HG02610 (cell line): ENCODE data around the gene EBF4.
"Not testable (repeated sequence)": the region's sequence is repeated elsewhere in the genome, so short reads cannot be mapped to it uniquely, and the experiment has no call there.

Source experiments
- ATAC-seq: cut with Tn5 transposase; IDR thresholded peaks from one replicate; pipeline ENCODE4 v1.9.1; 2021; ENCODE audit warnings: mild to moderate bottlenecking, moderate library complexity; ENCODE audit not compliant: unreplicated experiment

Gene EBF4

DNA sequence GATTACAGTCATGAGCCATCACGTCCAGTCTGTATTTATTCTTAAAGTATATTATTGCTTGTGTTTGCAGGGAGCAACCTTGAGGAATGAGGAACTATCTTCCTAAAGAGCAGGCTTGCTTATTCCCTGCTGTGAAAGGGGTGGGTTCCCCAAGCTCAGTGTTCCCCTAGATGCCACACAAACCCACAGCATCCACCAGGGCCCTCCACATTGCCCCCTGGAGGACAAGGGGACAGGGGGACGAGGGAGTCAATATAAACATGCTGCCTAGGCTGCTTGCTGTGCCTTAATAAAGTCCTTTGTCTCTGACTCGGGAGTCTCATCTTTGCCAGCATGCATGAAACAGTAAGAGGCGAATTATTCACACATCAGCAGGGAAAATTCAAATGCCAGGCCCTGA lies 20.6 kb upstream of the EBF4 start:
- ATAC-seq = no peak

DNA sequence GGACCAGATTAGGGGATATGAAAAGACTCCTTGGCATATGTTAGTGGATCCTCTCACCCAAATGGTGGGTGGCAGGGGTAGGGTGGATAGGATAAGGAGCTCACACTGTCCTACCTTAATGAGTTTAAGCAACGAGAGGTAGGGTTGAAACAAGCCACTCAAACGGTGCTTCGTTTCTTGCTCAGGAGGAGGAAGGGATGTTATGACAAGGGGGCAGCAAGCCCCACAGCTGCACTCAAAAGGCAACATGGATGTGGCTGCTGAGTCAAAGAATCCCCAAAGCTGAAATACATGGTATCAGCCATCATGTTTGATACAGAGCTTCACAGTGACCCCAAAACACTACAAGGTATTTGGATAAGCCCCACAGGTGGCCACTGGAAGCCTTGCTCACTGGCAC lies 20.1 kb upstream of the EBF4 start:
- no peak for ATAC-seq

DNA sequence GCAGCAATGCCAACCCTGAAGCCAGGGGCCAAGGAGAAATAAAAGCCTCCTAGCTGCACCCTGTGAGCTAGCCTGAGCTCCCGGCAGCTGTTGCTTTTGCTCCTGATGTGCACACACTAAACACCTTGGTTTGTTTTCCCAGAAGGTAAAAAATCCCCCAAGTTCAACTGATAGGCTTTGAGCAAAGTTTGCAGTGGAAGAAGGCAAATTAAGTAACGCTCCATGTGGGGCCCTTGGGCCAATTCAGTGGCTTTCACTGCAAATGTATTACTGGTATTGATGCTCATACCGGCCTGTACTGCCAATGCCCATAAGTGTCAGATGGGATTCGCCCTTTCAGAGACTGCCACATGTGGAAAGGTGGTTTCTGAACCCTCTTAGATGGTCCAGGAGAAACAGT lies 19.1 kb upstream of the EBF4 start:
- ATAC-seq = no peak

- no peak for ATAC-seq
Measured at GRCh38 chr20:2680046-2680445, 12.5 kb upstream of the EBF4 start.

DNA sequence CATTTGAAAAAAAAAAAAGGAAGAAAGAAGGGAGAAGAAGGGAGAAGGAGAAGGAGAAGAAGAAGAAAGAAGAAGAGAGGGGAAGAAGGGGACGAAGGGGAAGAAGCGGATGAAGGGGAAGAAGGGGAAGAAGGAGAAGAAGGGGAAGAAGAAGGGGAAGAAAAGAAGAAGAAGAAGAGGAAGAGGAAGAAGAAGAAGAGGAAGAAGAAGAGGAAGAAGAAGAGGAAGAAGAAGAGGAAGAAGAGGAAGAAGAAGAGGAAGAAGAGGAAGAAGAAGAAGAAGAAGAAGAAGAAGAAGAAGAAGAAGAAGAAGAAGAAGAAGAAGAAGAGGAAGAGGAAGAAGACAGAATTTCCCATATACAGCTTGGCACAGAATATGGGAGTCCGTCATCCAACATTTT lies 10.5 kb upstream of the EBF4 start:
- ATAC-seq = not testable (repeated sequence)

GRCh38 chr20:2684817-2685216 lies 7.8 kb upstream of the EBF4 start:
- ATAC-seq = not testable (repeated sequence)

- ATAC-seq = no peak
Measured at GRCh38 chr20:2687514-2687913, 5.1 kb upstream of the EBF4 start.

DNA sequence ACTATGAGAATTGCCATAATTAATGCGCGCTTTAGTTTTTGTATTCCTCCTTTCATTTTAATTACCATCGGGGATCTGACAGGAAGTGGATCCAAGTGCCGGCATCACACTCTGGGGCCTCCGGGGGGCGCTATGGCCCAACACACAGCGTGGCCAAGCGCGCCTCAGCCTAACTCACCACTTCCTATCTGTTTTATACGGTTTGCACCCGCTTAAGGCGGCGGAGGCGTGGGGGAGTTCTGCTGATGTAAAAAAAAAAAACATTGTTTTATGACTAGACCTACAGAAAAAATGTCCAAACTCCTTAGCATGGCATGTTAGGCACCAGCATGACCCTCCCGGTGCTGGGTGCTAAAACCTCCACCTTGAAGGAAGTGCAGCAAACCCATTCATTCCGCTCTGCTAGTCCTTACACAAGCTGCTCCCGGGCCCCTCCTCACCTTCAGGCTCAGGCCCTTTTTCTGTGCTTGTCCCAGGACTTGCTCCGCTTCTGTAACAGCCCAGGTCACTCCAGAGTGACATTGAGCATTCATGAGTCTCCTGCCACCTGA lies 4.5 kb upstream of the EBF4 start:
- ATAC-seq = no peak

- ATAC-seq = no peak
Measured at GRCh38 chr20:2690213-2690612, 2.4 kb upstream of the EBF4 start.

GRCh38 chr20:2690718-2691117 lies 1.9 kb upstream of the EBF4 start:
- no peak for ATAC-seq

DNA sequence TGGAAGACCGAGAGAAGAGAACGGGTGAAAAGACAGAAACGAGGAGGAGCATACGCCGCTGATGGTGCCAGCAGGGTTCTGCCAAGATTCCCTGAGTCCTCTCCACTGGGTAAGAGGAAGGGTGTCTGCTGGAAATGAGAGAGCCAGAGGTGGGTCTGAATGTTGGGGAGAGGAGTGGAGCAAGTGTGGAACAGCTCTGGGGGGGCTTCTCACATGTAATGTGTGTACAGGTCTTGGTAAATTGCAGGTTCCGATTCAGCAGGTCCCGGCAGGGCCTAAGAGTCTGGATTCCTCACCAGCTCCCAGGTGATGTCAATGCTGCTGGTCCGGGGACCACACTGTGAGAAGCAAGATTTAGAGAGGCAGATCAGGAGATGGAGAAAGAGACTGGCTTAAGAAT lies 1.5 kb upstream of the EBF4 start:
- no peak for ATAC-seq

DNA sequence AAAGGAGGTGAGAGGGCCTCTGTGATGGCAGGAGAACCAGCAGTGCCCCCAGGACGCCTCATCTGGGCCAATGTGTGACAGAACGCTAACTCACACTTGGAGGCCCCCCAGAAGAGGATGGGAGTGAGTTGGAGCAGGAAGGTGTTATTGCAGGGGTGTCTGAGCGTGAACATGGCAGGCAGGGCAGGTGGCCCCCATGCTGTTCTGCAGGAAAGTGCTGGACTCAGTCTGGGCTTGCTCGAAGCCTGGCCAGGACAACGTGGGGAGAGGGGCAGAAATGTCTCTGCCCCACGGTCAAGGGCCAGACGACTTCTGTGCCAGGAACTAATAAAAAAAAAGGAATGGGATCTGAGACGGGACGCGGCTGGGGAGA lies 931 bp upstream of the EBF4 start:
- ATAC-seq = no peak

- no peak for ATAC-seq
Measured at GRCh38 chr20:2692886-2693285, 306 bp downstream of the EBF4 start.

DNA sequence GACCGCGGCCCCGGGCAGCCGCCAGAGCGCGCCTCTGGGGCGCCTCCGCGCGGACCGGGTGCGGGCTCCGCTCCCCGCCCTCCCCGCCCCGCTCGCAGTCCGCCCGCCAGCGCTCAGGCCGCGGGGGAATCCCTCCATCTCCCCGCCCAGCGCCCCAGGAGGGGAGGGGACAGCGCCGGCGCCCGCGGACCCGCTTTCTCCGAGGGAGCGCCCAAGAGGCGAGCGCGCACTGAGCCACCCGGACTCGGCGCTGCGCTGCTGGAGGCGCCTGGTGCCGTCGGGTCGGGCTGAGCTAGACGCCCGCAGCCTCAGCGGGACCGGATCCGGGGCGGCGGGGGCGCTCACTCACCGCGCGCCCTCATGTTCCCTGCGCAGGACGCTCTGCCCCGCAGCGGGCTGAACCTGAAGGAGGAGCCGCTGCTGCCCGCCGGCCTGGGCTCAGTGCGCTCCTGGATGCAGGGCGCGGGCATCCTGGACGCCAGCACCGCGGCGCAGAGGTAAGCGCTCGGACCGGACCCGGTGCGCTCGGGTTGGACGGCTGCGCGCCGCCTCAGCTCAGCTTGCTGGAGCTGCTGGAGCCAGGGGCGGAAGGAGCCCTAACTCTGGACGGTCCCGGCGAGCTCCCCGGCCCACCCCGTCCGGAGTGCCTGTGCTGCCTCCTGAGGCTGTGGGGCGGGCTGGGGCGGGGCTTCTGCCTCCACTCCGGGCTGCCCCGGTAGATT lies 867 bp downstream of the EBF4 start:
- no peak for ATAC-seq

DNA sequence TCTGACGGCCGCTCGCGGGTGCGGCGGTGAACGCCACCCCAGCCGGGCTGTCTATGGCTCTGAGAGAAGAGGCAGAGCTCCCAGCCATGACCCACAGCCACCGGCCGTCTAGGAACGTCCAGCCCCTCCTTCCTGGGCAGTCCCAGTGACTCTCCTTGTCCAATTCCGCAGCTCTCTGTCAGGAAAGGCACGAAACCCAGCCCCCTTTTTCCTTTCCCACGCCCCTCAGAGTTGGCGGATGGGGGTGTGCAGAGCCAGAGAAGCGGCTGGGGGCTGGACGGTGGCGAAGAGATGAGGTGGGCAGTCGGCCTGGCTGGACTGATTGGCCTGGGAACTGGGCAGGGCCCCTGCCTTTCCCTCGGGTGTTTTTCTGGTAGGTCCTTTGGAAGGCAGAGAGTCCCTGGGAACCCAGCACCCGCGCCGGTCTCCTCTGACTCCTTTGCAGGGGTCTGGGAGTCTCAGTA lies 1.5 kb downstream of the EBF4 start:
- ATAC-seq = no peak

DNA sequence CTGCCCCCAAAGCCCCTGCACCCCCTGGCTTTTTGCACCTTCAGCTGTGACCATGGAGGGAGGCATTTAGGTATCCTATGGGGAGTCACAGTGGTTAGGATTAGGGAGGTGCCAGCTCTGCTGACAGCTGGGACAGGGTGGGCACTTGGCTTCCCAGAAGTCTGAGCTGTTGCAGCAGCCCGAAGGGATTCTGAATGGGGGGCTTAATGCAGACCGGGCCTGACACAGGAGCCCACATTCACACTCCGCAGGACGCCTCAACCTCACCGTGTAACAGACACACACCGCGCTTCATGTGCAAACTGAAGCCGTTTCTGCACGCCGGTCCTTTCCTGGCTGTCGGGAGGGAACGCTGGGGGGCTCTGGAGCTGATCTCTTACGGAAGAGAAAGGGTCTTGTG lies 1.9 kb downstream of the EBF4 start:
- no peak for ATAC-seq

DNA sequence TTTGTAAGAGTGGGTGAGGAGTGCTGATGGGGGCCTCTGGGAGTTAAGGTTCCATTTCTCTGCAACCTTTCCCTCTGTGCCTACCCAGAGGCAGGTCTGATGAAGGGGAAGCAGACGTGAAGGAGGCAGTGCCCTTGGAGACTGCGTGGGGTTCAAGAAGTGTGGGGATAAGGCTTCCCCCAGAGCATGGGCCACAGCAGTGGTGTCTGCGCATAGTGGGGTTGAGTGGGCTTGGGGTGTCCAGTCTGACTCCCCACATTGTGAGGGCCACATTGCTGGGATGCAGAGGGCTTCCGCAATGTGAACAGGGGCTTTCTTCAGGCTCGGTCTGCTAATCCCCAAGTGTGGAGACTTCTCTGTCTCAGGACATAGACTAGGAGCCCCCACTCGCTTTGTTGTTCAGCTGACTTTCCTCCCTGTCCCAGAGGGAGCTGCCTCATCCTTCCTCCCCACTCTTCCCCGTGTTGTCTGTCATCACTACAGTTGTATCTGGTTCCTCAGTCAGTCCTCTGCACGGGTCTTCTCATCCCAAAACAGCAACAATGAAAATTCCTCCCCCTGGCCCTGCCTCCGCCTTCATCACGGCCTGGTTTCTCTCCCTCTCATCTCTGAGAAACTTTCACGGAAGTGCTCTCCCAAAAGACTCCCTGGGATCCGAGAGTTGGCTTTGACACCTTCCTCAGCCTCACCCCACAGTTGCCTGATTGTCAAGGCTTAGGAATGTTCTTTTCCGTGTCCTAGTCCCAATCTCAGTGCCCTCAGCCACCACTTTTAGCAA lies 2.8 kb downstream of the EBF4 start:
- no peak for ATAC-seq

DNA sequence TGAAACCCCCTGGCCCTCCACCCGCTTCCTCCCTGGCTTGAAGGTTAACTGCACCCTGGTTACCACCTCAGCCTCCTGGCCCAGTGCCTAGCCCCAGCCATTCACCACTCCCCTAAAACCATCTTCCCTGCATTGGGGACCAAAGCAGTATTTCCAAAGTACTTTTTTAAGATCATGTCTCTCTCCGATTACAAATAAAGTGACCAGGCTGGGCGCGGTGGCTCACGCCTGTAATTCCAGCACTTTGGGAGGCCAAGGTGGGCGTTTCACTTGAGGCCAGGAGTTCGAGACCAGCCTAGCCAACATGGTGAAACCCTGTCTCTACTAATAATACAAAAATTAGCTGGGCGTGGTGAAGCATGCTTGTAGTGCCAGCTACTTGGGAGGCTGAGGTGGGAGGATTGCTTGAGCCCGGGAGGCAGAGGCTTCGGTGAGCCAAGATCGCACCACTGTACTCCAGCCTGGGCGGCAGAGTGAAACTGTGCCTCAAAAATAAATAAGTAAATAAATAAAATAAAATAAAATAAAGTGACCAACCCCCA lies 3.5 kb downstream of the EBF4 start:
- not testable (repeated sequence) for ATAC-seq

DNA sequence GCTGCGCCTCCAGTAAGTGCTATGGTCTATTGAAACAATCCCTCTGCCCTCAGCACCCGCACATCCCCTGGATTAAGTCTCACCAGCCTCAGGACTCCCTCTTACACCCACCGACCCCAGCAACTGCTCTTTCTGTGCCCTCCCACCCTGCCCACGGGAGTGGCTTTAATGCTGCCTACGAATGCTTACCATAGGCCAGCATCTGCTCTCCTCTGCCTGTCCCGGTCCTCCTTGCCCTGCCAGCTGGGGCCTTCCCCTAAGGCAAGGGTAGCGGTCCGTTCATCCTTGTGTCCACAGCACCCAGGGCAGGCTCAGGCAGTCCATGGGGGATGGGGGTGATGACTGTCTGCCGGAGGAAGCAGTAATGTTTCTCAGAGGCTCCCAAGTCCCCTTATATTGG lies 4.1 kb downstream of the EBF4 start:
- ATAC-seq = no peak

- no peak for ATAC-seq
Measured at GRCh38 chr20:2697768-2698167, 5.2 kb downstream of the EBF4 start.

DNA sequence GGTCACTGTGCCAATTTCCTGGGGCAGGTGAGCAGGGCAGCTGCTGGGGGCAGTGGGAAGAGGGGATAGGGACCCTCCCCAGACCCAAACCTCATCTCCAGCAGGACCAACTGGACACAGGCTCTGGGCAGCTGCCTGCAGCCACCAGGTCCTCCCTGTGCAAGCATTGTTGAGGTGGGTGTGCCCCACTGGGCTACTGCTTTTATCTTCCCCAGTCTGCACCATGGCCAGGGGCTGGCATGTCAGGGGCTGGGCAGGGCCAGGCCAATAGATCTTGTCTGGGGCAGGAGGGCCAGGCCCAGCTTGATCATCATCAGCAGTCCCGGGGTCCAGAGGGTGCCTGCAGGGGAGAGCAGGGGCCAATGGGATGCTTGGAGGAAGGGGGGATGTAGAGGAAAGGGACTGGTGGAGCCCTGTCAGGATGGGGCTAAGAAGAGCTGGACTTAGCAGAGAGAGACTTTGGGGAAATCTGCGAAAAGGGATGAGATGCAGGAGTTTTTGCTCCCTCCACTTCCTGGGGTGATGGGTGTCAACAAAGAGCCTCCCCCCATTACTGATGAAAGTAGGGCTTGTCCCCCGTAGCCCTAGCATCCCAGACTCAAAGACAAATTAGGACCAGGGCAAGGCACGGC lies 5.7 kb downstream of the EBF4 start:
- ATAC-seq = no peak
